SH-SY5Y (cell line): ENCODE data around the gene B3GNT3.

Experiments
- GATA2 ChIP-seq: IDR thresholded peaks from 2 replicates; pipeline ENCODE4 v1.6.1; 2011; ENCODE audit warnings: mild to moderate bottlenecking, low read depth, low read length
- GATA3 ChIP-seq: IDR thresholded peaks from 2 replicates; pipeline ENCODE4 v1.6.1; 2011; ENCODE audit warnings: low read depth, mild to moderate bottlenecking, low read length, moderate library complexity

DNA sequence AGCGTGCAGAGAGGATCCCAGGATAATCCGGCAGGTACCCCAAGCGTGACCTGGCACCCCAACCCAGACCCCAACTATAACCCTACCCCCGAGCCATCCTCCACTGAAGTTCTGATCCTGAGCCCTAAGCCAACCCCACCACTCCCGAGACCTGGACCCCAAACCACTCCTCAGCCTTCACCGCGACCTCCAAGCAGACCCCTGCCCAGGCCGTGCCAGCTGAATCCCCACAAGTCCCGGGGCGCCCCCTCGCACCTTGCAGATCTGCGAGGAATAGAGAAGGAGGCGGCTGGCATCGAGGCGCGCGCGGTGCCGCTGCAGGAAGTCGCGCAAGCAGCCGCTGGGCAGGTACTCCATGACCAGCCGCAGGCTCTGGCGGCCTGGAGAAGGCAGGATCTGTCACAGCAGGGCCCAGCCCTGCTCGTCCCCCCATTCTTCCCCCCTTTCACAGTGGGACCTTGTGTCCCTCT lies 36.5 kb downstream of the B3GNT3 start:
- TF ChIP-seq GATA2: no peak
- no peak for TF ChIP-seq GATA3
